GM12878 (cell line): ENCODE data around the gene KRT73. TPM values are rescaled to one million over a fixed set of nuclear protein-coding genes. Genes with fewer than 3 reads are reported as not detected.

Experiments used
- ATAC-seq: fragments of 200-7000 bp; cut with Tn5 transposase; 3 replicates; pipeline ENCODE4 v1.9.1; 2020; ENCODE audit warnings: mild to moderate bottlenecking, moderate library complexity
- BruUV-seq: library from RNA; stranded (reverse); fragments of 400-500 nt; replicated peaks from 2 replicates; lab custom pipeline; 2021; lab: Mats Ljungman, UMichigan
- CTCF ChIA-PET: fragments of 300-600 bp; sonication (Branson Sonifier 250); formaldehyde crosslinking; extraction: SDS; loops from one replicate; lab custom pipeline; 2021; ENCODE audit warnings: inconsistent platforms; lab: Yijun Ruan, JAX
- POLR2A ChIA-PET: fragments of 350-600 bp; formaldehyde crosslinking; extraction: SDS; loops from one replicate; lab custom pipeline; 2021; ENCODE audit warnings: inconsistent platforms; lab: Charles Lee
- RAD21 ChIA-PET: fragments of 300-600 bp; sonication (Branson Sonifier 250); formaldehyde crosslinking; loops from one replicate; lab custom pipeline; 2023; ENCODE audit warnings: antibody characterized with exemption; ENCODE audit not compliant: unreplicated experiment; lab: Charles Lee
- SMC1A ChIA-PET: fragments of 300-600 bp; sonication (Branson Sonifier 250); formaldehyde crosslinking; loops from one replicate; lab custom pipeline; 2023; ENCODE audit not compliant: unreplicated experiment, uncharacterized antibody; lab: Charles Lee
- DNase-seq: peaks from one replicate; pipeline ENCODE4 v3.0.0-alpha.2; 2011; ENCODE audit warnings: low read depth, low spot score
- FAIRE-seq: peaks from 3 replicates; lab custom pipeline; 2011; peaks lifted over from hg19 to GRCh38; lab: Jason Lieb, UNC
- H2AFZ ChIP-seq: 2 replicates; pipeline ENCODE4 v1.6.0; 2011; ENCODE audit warnings: low read depth, low read length, control low read depth; ENCODE audit not compliant: control insufficient read depth
- H3K27ac ChIP-seq: 2 replicates; pipeline ENCODE4 v1.5.1; 2011; ENCODE audit warnings: control low read depth; ENCODE audit not compliant: control insufficient read depth, insufficient read depth
- H3K27me3 ChIP-seq, 2 experiments: replicated peaks in 1 of 2; 2 replicates each; pipeline versions ENCODE4 v1.6.0 to v1.6.1; 2011; ENCODE audit warnings: low read length in 1 of 2; ENCODE audit not compliant: control insufficient read depth in 2 of 2, insufficient read depth in 2 of 2
- H3K36me3 ChIP-seq, 2 experiments: 2 replicates each; pipeline ENCODE4 v1.5.1; 2011; ENCODE audit warnings: low read length in 1 of 2; ENCODE audit not compliant: control insufficient read depth in 2 of 2, insufficient read depth in 2 of 2
- H3K4me1 ChIP-seq: 2 replicates; pipeline ENCODE4 v1.6.1; 2011; ENCODE audit warnings: mild to moderate bottlenecking, low read length, moderate library complexity, mixed read lengths; ENCODE audit not compliant: control insufficient read depth, insufficient read depth
- H3K4me2 ChIP-seq: 2 replicates; pipeline ENCODE4 v1.6.0; 2011; ENCODE audit warnings: control low read depth; ENCODE audit not compliant: control insufficient read depth, insufficient read depth
- H3K4me3 ChIP-seq: fragments of 200-600 bp; sonication (generic); 2 replicates; pipeline ENCODE4 v1.5.1; 2016
- H3K79me2 ChIP-seq: 2 replicates; pipeline ENCODE4 v1.6.0; 2011; ENCODE audit warnings: low read length; ENCODE audit not compliant: control insufficient read depth, insufficient read depth
- H3K9ac ChIP-seq: 2 replicates; pipeline ENCODE4 v1.8.0; 2011; ENCODE audit warnings: low read length, control low read depth, mixed read lengths; ENCODE audit not compliant: control insufficient read depth, insufficient read depth
- H3K9me3 ChIP-seq: replicated peaks from 3 replicates; pipeline ENCODE4 v1.5.1; 2011; ENCODE audit warnings: mild to moderate bottlenecking, low read length; ENCODE audit not compliant: control insufficient read depth, insufficient read depth
- H4K20me1 ChIP-seq: 2 replicates; pipeline ENCODE4 v1.6.0; 2011; ENCODE audit not compliant: control insufficient read depth, insufficient read depth
- CBX5 ChIP-seq: sonication (generic); IDR thresholded peaks from 2 replicates; pipeline ENCODE4 v1.6.1; 2016; ENCODE audit warnings: low read depth, moderate library complexity, mild to moderate bottlenecking, inconsistent platforms
- CEBPZ ChIP-seq: fragments of 150-350 bp; IDR thresholded peaks from 2 replicates; pipeline ENCODE4 v1.6.1; 2016; ENCODE audit warnings: low read depth, low read length
- CUX1 ChIP-seq: IDR thresholded peaks from 2 replicates; pipeline ENCODE4 v1.6.1; 2012; ENCODE audit warnings: improper control_type of control experiment, low read depth, low read length; ENCODE audit not compliant: insufficient replicate concordance
- EGR1 ChIP-seq, 2 experiments: IDR thresholded peaks; 1 replicate in 1 of 2; 2 replicates in 1 of 2; pipeline ENCODE4 v1.6.1; 2011 to 2012; ENCODE audit warnings: low read depth in 2 of 2, low read length in 2 of 2, borderline replicate concordance in 1 of 2, mild to moderate bottlenecking in 1 of 2, moderate library complexity in 1 of 2
- HCFC1 ChIP-seq: fragments of 150-350 bp; IDR thresholded peaks from 2 replicates; pipeline ENCODE4 v1.6.1; 2014; ENCODE audit warnings: low read length
- MTA3 ChIP-seq: IDR thresholded peaks from 2 replicates; pipeline ENCODE4 v1.6.1; 2012; ENCODE audit warnings: low read length, inconsistent platforms, borderline replicate concordance
- NBN ChIP-seq: fragments of 450-650 bp; IDR thresholded peaks from 2 replicates; pipeline ENCODE4 v1.6.1; 2016
- NFYB ChIP-seq: IDR thresholded peaks from 2 replicates; pipeline ENCODE4 v1.6.1; 2011; ENCODE audit warnings: low read depth, mild to moderate bottlenecking, low read length, improper control_type of control experiment, moderate library complexity; ENCODE audit not compliant: insufficient read depth
- PAX8 ChIP-seq: fragments of 450-650 bp; IDR thresholded peaks from 2 replicates; pipeline ENCODE4 v1.6.1; 2017; ENCODE audit warnings: mild to moderate bottlenecking, moderate library complexity
- POU2F2 ChIP-seq: IDR thresholded peaks from 3 replicates; pipeline ENCODE4 v1.6.1; 2011; ENCODE audit warnings: low read depth, mild to moderate bottlenecking, low read length, borderline replicate concordance
- SMAD1 ChIP-seq: fragments of 450-650 bp; IDR thresholded peaks from 2 replicates; pipeline ENCODE4 v1.6.1; 2018; ENCODE audit warnings: mild to moderate bottlenecking, low read depth; ENCODE audit not compliant: partially characterized antibody
- TARDBP ChIP-seq: IDR thresholded peaks from 2 replicates; pipeline ENCODE4 v1.6.1; 2016; ENCODE audit warnings: borderline replicate concordance
- ZNF24 ChIP-seq: fragments of 450-650 bp; IDR thresholded peaks from 2 replicates; pipeline ENCODE4 v1.6.1; 2017; ENCODE audit warnings: antibody characterized with exemption, mild to moderate bottlenecking
- WGBS: methylation state at CpG from one replicate; pipeline ENCODE4 v1.1.6; 2016; ENCODE audit warnings: low lambda C conversion rate; ENCODE audit not compliant: insufficient replicate concordance, insufficient coverage; ENCODE audit errors: missing lambda C conversion rate; 5-methylcytosine and 5-hydroxymethylcytosine counted together
- in situ Hi-C: fragments of 300-500 bp; cut with MboI; formaldehyde crosslinking; loops from 9 replicates; pipeline ENCODE4 v1.14.3; 2018; ENCODE audit warnings: mixed read lengths
- intact Hi-C: fragments of 100-400 bp; cut with micrococcal nuclease; formaldehyde crosslinking; loops from one replicate; pipeline ENCODE4 v1.14.2; 2022; ENCODE audit not compliant: unreplicated experiment
- polyA plus RNA-seq, 11 experiments: library from polyadenylated mRNA; depleted of rRNA in 4 of 11; unstranded in 6 of 11; stranded (reverse) in 5 of 11; fragments of >200 nt; fragmentation: Nextera tagmentation in 4 of 11; fragmentation: Illumina TruSeq in 1 of 11; extraction: Ambion mirVana in 4 of 11; extraction: Trizol in 1 of 11; gene quantifications; 1 replicate in 1 of 11; 2 replicates in 10 of 11; pipeline versions ENCODE4 v1.2.1 to v1.2.3, GENCODE V29; 2011 to 2016; ENCODE audit warnings: inconsistent platforms in 2 of 11, missing spikeins in 2 of 11, low read depth in 1 of 11
- total RNA-seq, 4 experiments: library from RNA; depleted of rRNA in 3 of 4; stranded (reverse); fragments of >200 nt in 3 of 4; fragmentation: Illumina TruSeq in 1 of 4; extraction: Trizol in 1 of 4; gene quantifications; 2 replicates each; pipeline versions ENCODE4 v1.2.1 to v1.2.3, GENCODE V29; 2013 to 2021

The KRT73 gene
- total and polyA plus RNA-seq, 10 of the 15 experiments (the other 5 are each of a cell fraction or from before 2014, with no cell fraction given): not detected

GRCh38 chr12:52580496-52580895 lies 37.9 kb downstream of the KRT73 start (continued):
- TF ChIP-seq CBX5 (no peak), ZNF24 (no peak), HCFC1 (no peak), CEBPZ (no peak)

- no peak for FAIRE-seq
- TF ChIP-seq NFYB (no peak), MTA3 (no peak), POU2F2 (no peak), CUX1 (no peak), NBN (no peak), PAX8 (no peak), EGR1 (IDR thresholded peaks at IDR 0.05; ENCODE audit: borderline replicate concordance in 1 of 2, low read depth in 2 of 2, low read length in 2 of 2) (no peak), SMAD1 (no peak), TARDBP (no peak)
Observed at GRCh38 chr12:52579468-52580465, 38.6 kb downstream of the KRT73 start.

More at GRCh38 chr12:52579468-52580465, 38.6 kb downstream of the KRT73 start:
- ChIA-PET POLR2A (interaction anchor here (0.6 kb wide), 2 partner anchors 402 to 569 kb away, joined by 3 to 5 read pairs; no protein-coding TSS in a partner anchor), SMC1A (no interaction called here), CTCF (interaction anchor here (1.4 to 1.8 kb wide), 2 partner anchors 291 to 300 kb away, joined by 4 to 8 read pairs; no protein-coding TSS in a partner anchor), RAD21 (no interaction called here)
- H3K4me1 ChIP-seq: no peaks in the 10 kb centered on the region
- no peak overlapping the region for H3K9ac ChIP-seq
- ATAC-seq (no peak), DNase-seq (no peak)
- no peak overlapping the region for H2AFZ ChIP-seq
- no peak overlapping the region for H3K27ac ChIP-seq
- peaks cover 3 to 7% of the 10 kb centered on the region in 2 experiments; a peak in 3 of 4 replicates for H3K27me3 ChIP-seq
- no peaks in the 10 kb centered on the region for H3K79me2 ChIP-seq
- in situ Hi-C loops: loop anchor here (10.0 kb wide), 1 partner anchor 285 kb away; no protein-coding TSS in a partner anchor
- H3K9me3 ChIP-seq: no peaks in the 10 kb centered on the region
- H4K20me1 ChIP-seq: peaks cover 4% of the 10 kb centered on the region; the same call in 1 of the 2 replicates
- H3K4me2 ChIP-seq: no peak overlapping the region
- no peaks in the 10 kb centered on the region for H3K36me3 ChIP-seq
- no peak overlapping the region for H3K4me3 ChIP-seq
- intact Hi-C loops: no loop called here
- 16% methylated on average over 9 of the region's 10 CpGs for WGBS
- BruUV-seq: no TSS peak
